ENCODE measurements around the gene TOMM20L. TPM values are rescaled to one million over a fixed set of nuclear protein-coding genes. Genes with fewer than 3 reads are reported as not detected.

TOMM20L gene
- total and polyA plus RNA-seq, 2 experiments from 2014 or later = not detected

DNA sequence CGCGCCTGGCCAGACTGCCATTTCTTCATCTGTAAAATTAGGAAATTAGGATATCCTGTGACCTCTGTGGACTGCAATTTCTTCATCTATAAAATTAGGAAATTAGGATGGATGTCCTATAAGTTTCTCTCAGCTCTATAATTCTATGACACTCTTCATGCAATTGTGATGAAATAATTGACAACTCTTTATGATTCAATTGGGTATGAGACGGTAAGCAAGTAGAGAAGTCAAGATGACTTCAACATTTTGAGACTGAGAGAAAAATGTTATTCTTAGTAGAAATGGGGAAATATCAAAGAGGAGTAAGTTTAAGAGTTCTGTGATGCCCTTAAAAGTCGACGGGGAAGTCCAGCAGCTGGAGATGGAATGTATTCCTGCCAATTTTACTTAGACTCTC, 43.7 kb downstream of the TOMM20L start:
- Histone ChIP-seq H3K4me3 (no peak overlapping the region), H3K4me2 (ENCODE audit: unreplicated experiment) (no peak overlapping the region)

GRCh38 chr14:58444627-58445026, 48.9 kb downstream of the TOMM20L start:
- Histone ChIP-seq H3K27ac (no peak overlapping the region), H3K9me2 (ENCODE audit: insufficient read depth) (no peaks in the 10 kb centered on the region), H3K9ac (no peak overlapping the region), H3K27me3 (replicated peaks; ENCODE audit: insufficient read depth) (no peaks in the 10 kb centered on the region), H3K4me2 (ENCODE audit: unreplicated experiment) (no peak overlapping the region), H3K79me2 (ENCODE audit: insufficient read depth) (no peaks in the 10 kb centered on the region), H3K36me3 (ENCODE audit: low read depth) (peaks cover 15% of the 10 kb centered on the region), H3K9me3 (ENCODE audit: low read depth) (no peaks in the 10 kb centered on the region), H3K4me1 (ENCODE audit: insufficient read depth) (no peaks in the 10 kb centered on the region), H2AFZ (no peak overlapping the region), H3K4me3 (no peak overlapping the region), H3F3A (ENCODE audit: insufficient read depth) (no peaks in the 10 kb centered on the region), H4K20me1 (ENCODE audit: insufficient read depth) (no peaks in the 10 kb centered on the region)
- DNase-seq = no peak
- in situ Hi-C loops (cut with MboI) = no loop called here
- 99 to 100% methylated on average over 5 of the region's 5 CpGs for WGBS, 2 experiments (ENCODE audit: low coverage in 1 of 2, low lambda C conversion rate in 2 of 2, missing lambda C conversion rate in 2 of 2)
- no peak for TF ChIP-seq EZH2phosphoT487 (IDR thresholded peaks at IDR 0.05; ENCODE audit: insufficient read depth, low read depth)
- TF ChIP-seq EZH2 (IDR thresholded peaks at IDR 0.05; ENCODE audit: insufficient read depth, poor library complexity, severe bottlenecking) = no peak

More for the DNA sequence above, 43.7 kb downstream of the TOMM20L start:
- TF ChIP-seq EZH2phosphoT487 (IDR thresholded peaks at IDR 0.05; ENCODE audit: insufficient read depth, low read depth) (no peak), EZH2 (IDR thresholded peaks at IDR 0.05; ENCODE audit: insufficient read depth, poor library complexity, severe bottlenecking) (no peak)
- Histone ChIP-seq H3K27ac (no peak overlapping the region), H3K9ac (no peak overlapping the region), H3K36me3 (ENCODE audit: low read depth) (peaks cover 38% of the 10 kb centered on the region), H3K4me1 (ENCODE audit: insufficient read depth) (no peaks in the 10 kb centered on the region), H3K27me3 (replicated peaks; ENCODE audit: insufficient read depth) (no peaks in the 10 kb centered on the region), H3K79me2 (ENCODE audit: insufficient read depth) (no peaks in the 10 kb centered on the region), H4K20me1 (ENCODE audit: insufficient read depth) (no peaks in the 10 kb centered on the region), H3K9me2 (ENCODE audit: insufficient read depth) (no peaks in the 10 kb centered on the region), H3F3A (ENCODE audit: insufficient read depth) (no peaks in the 10 kb centered on the region), H2AFZ (no peak overlapping the region), H3K9me3 (ENCODE audit: low read depth) (no peaks in the 10 kb centered on the region)
- in situ Hi-C loops (cut with MboI) = no loop called here
- no peak for DNase-seq
- 91 to 92% methylated on average over 5 of the region's 5 CpGs for WGBS, 2 experiments (ENCODE audit: low coverage in 1 of 2, low lambda C conversion rate in 2 of 2, missing lambda C conversion rate in 2 of 2)

- peak; percentile 28 for DNase-seq
- Histone ChIP-seq H3K9ac (no peak overlapping the region), H3K27me3 (replicated peaks; ENCODE audit: insufficient read depth) (no peaks in the 10 kb centered on the region)
Observed at GRCh38 chr14:58455593-58456265, 60.0 kb downstream of the TOMM20L start.

More at GRCh38 chr14:58455593-58456265, 60.0 kb downstream of the TOMM20L start:
- no peaks in the 10 kb centered on the region for H3K79me2 ChIP-seq (ENCODE audit: insufficient read depth)
- no peaks in the 10 kb centered on the region for H4K20me1 ChIP-seq (ENCODE audit: insufficient read depth)
- no peak overlapping the region for H3K4me2 ChIP-seq (ENCODE audit: unreplicated experiment)
- no peaks in the 10 kb centered on the region for H3K9me2 ChIP-seq (ENCODE audit: insufficient read depth)
- in situ Hi-C loops (cut with MboI) = no loop called here
- no peak overlapping the region for H3K4me3 ChIP-seq
- 91 to 92% methylated on average over 9 of the region's 9 CpGs for WGBS, 2 experiments (ENCODE audit: low coverage in 1 of 2, low lambda C conversion rate in 2 of 2, missing lambda C conversion rate in 2 of 2)
- H3K36me3 ChIP-seq (ENCODE audit: low read depth) = peaks cover 36% of the 10 kb centered on the region
- no peak overlapping the region for H3K27ac ChIP-seq
- H2AFZ ChIP-seq = no peak overlapping the region
- no peak for TF ChIP-seq EZH2 (IDR thresholded peaks at IDR 0.05; ENCODE audit: insufficient read depth, poor library complexity, severe bottlenecking)
- no peak for TF ChIP-seq EZH2phosphoT487 (IDR thresholded peaks at IDR 0.05; ENCODE audit: insufficient read depth, low read depth)
- no peaks in the 10 kb centered on the region for H3F3A ChIP-seq (ENCODE audit: insufficient read depth)
- H3K4me1 ChIP-seq (ENCODE audit: insufficient read depth) = no peaks in the 10 kb centered on the region
- no peaks in the 10 kb centered on the region for H3K9me3 ChIP-seq (ENCODE audit: low read depth)

Small RNA genes lying within 50 kb of the gene (small RNA-seq; reads per million reads assigned to genes)
- gene RF00019 (ENCODE audit: low read depth, low replicate concordance) = not detected

Other genes with a start within 250 kb of the TOMM20L start
- 2.9 and 3.3 TPM in 2 replicates for gene ARMH4, start 243.7 kb upstream of the TOMM20L start, total RNA-seq (2014; rRNA removed; shearing (Covaris generic))
- gene ARMH4, start 243.7 kb upstream of the TOMM20L start, polyA plus RNA-seq (2016; fragmentation: Nextera tagmentation; extraction: Ambion mirVana) = 6.5 and 8.7 TPM in 2 replicates
- gene ACTR10, start 195.8 kb upstream of the TOMM20L start, total RNA-seq (2014; rRNA removed; shearing (Covaris generic)) = 69.9 and 99.1 TPM in 2 replicates
- 188 and 210 TPM in 2 replicates for gene ACTR10, start 195.8 kb upstream of the TOMM20L start, polyA plus RNA-seq (2016; fragmentation: Nextera tagmentation; extraction: Ambion mirVana)
- gene PSMA3, start 151.1 kb upstream of the TOMM20L start, total RNA-seq (2014; rRNA removed; shearing (Covaris generic)) = 46.2 and 54.0 TPM in 2 replicates
- 182 and 183 TPM in 2 replicates for gene PSMA3, start 151.1 kb upstream of the TOMM20L start, polyA plus RNA-seq (2016; fragmentation: Nextera tagmentation; extraction: Ambion mirVana)
- 3.2 and 5.7 TPM in 2 replicates for gene ARID4A, start 97.4 kb upstream of the TOMM20L start, total RNA-seq (2014; rRNA removed; shearing (Covaris generic))
- 13.7 and 17.3 TPM in 2 replicates for gene ARID4A, start 97.4 kb upstream of the TOMM20L start, polyA plus RNA-seq (2016; fragmentation: Nextera tagmentation; extraction: Ambion mirVana)
- 39.4 and 108 TPM in 2 replicates for gene TIMM9, start 31.6 kb downstream of the TOMM20L start, total RNA-seq (2014; rRNA removed; shearing (Covaris generic))
- gene TIMM9, start 31.6 kb downstream of the TOMM20L start, polyA plus RNA-seq (2016; fragmentation: Nextera tagmentation; extraction: Ambion mirVana) = 66.1 and 69.1 TPM in 2 replicates
- 13.2 and 16.8 TPM in 2 replicates for gene KIAA0586, start 31.8 kb downstream of the TOMM20L start, total RNA-seq (2014; rRNA removed; shearing (Covaris generic))
- 9.5 and 10.5 TPM in 2 replicates for gene KIAA0586, start 31.8 kb downstream of the TOMM20L start, polyA plus RNA-seq (2016; fragmentation: Nextera tagmentation; extraction: Ambion mirVana)
- 21.2 and 26.9 TPM in 2 replicates for gene DACT1, start 242.0 kb downstream of the TOMM20L start, total RNA-seq (2014; rRNA removed; shearing (Covaris generic))
- 6.5 and 6.8 TPM in 2 replicates for gene DACT1, start 242.0 kb downstream of the TOMM20L start, polyA plus RNA-seq (2016; fragmentation: Nextera tagmentation; extraction: Ambion mirVana)

Data from GM23248 (cell line).